Retinal pigment epithelial cell (primary cell): ENCODE results near the gene THBS4.
"Not testable (repeated sequence)": the region's sequence is repeated elsewhere in the genome, so short reads cannot be mapped to it uniquely, and the experiment has no call there.

ENCODE experiments used
- DNase-seq: peaks from one replicate; pipeline ENCODE4 v3.0.0-alpha.2; 2010; ENCODE audit warnings: low read depth
- H3K4me3 ChIP-seq: 2 replicates; pipeline ENCODE4 v1.5.1; 2011; ENCODE audit warnings: mild to moderate bottlenecking, low read length, control low read depth, moderate library complexity
- CTCF ChIP-seq: conservative IDR thresholded peaks from 2 replicates; pipeline ENCODE4 v1.5.1; 2011; ENCODE audit warnings: low read depth, low read length, control low read depth, inconsistent platforms

THBS4 gene

GRCh38 chr5:80103371-80103770, 68.2 kb downstream of the THBS4 start:
- no peak for TF ChIP-seq CTCF
- H3K4me3 ChIP-seq: no peak overlapping the region
- no peak for DNase-seq

GRCh38 chr5:80105698-80106439, 70.7 kb downstream of the THBS4 start:
- H3K4me3 ChIP-seq: no peak overlapping the region
- no peak for DNase-seq
- no peak for TF ChIP-seq CTCF

GRCh38 chr5:80106916-80107315, 71.8 kb downstream of the THBS4 start:
- no peak for TF ChIP-seq CTCF
- no peak overlapping the region for H3K4me3 ChIP-seq
- no peak for DNase-seq

GRCh38 chr5:80109646-80110478, 74.7 kb downstream of the THBS4 start:
- no peak for DNase-seq
- no peak overlapping the region for H3K4me3 ChIP-seq
- TF ChIP-seq CTCF: no peak

- DNase-seq, H3K4me3 ChIP-seq: not testable (repeated sequence)
These were observed 76.3 kb downstream of the THBS4 start for GRCh38 chr5:80111376-80111990.

- TF ChIP-seq CTCF: no peak
- DNase-seq: no peak
- no peak overlapping the region for H3K4me3 ChIP-seq
These were observed 79.7 kb downstream of the THBS4 start for GRCh38 chr5:80114860-80115259.

GRCh38 chr5:80116000-80116399, 80.9 kb downstream of the THBS4 start:
- no peak for DNase-seq
- no peak for TF ChIP-seq CTCF
- no peak overlapping the region for H3K4me3 ChIP-seq
